HG03196 (cell line): ENCODE measurements around the gene GLO1.

ENCODE experiments used
- ATAC-seq: cut with Tn5 transposase; IDR thresholded peaks from one replicate; pipeline ENCODE4 v1.9.1; 2021; ENCODE audit not compliant: unreplicated experiment

GLO1 gene

DNA sequence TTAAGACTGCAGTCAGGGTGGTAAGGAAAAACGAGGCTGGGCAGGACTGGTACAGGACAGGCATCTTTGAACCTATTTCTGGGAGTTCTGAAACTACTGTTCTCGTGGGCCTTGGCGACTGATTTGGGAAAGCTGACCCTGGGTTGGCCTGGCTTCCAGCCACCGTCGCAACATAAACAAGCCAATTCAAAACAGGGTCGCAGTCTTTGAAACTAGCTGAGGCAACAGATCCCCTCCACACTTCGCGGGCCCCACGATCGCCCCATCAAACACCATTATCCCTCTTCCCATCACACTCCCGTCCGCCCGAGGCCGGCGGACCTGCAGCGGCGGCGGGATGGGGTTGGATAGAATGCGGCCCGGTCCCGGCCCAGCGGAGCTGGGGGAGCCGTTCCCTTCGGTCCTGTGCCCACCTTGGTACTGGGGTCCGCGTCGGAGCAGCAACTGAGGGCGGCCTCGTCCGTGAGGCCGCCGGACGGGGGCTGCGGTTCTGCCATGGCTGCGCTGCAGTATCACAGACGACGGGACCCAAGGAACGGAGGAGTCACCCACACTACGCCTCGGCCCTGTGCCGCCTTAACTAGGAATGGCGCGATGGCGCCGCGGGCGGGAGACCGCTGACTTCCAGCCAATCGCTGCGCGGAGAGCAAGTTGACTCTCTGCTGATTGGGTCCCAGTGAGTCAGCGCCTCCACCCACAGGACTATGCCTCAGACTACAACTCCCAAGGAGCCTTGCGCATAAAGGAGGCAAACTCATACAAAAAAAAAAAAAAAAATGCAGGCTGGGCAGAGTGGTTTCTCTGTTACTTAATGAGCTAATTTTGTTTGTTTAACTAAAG, at the start of gene GLO1:
Gene GLO1 (minus strand): TSS at position 588 of the 840 bp plus-strand sequence. CDS start 91 bp downstream, at position 497.
- ATAC-seq: peak; percentile 99

DNA sequence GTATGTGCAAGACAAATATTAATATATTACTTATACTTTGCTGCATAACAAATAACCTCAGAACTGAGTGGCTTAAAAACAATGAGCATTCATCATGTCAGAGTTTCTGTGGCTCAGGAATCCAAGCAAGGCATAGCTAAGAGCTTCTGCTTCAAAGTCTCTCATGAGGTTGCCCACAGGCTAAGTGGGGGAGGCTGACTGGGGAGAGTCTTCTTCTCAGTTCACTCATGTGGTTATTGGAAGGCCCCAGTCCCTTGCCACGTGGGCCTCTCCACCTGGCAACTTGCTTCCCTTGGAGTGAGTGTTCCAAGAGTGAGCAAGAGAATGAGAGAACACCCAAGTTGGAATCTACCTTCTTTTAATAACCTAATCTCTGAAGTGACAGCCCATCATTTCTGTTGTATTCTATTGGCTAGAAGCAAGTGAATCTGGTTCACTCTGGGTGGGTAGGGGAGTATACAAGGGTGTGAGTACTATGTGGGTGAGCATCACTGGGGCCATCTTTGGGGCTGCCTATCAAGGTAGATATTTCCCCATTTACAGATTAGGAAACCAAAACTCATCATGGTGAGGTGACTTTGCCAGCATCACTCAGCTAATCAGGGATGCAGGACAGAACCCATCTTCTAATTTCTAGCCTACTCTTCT, 48.1 kb upstream of the GLO1 start:
- ATAC-seq: no peak

DNA sequence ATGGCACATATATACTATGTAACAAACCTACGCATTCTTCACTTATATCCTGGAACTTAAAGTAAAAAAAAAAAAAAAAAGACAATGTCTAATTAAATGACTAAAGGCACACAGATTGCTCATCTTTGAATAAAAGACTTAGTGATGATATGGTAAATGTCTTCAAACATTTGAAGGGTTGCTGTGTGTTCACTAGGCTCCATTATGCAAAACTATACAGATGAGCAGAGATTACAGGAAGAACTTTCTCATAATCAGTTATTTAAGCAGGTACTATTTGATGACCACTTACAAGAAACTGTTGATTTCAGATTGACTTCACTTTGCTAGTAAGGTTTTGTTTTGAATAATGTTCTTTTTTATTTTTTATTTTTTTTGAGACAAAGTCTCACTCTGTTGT, 46.5 kb upstream of the GLO1 start:
- no peak for ATAC-seq

GRCh38 chr6:38739532-38739931, 36.6 kb upstream of the GLO1 start:
- no peak for ATAC-seq

DNA sequence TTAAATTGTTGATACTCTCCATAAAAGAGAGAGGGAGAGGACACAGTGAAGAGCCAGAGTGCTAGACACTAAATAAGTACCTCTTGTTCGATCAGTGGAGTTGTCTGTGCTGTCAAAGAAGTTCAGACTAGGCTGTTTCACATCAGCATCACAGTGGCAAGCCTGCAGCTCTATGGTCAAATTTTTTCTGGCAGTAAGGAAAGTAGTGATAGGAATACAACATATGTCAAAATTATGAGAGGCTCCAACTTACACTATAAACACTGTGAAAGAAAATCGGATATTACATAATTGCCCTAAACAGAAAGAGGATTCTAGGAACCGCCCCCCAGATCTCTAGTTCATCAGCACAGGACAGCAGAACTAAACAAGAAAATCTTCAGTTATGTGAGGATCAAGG, 35.3 kb upstream of the GLO1 start:
- ATAC-seq: no peak

DNA sequence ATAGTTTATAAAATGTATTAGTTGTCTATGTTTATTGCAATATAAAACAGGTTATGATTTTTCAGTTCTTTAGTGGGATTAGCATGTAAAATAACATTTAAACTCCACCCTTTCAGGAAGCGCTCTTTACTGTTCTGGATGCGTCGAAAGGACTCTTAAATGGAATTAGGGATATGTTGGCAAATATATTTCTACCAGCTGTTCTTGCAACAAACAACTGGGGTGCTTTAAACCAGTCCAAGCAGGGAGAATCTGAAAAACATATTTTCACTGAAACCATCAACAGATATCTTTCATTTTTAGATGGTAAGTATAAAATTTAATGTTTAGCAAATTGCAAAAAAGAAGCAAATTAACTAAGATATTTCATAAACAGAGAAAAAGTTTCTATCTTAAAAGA, 34.0 kb upstream of the GLO1 start:
- no peak for ATAC-seq

- ATAC-seq: no peak
Measured at GRCh38 chr6:38730140-38730862, 27.4 kb upstream of the GLO1 start.

- no peak for ATAC-seq
Measured at GRCh38 chr6:38728203-38728602, 25.3 kb upstream of the GLO1 start.

GRCh38 chr6:38725414-38726183, 22.7 kb upstream of the GLO1 start:
- peak; percentile 73 for ATAC-seq

DNA sequence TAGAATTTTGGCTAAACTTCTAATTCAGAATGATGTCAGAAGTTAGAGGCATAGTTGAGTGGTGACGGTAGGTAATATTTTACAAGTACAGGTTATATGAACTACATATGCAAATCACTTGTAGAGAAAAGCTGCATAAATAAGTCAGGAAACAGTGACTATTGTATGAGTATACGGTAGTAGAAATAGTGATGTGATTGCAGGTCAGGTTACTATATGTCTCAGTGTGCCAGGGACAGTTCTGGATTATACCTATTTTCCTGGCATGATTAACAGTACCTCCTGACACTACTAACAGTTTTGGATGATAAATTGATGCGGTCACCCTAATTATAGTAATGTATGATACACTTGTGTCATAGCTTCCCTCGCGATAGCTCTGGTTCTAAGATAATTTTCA, 21.4 kb upstream of the GLO1 start:
- no peak for ATAC-seq

GRCh38 chr6:38723783-38724182, 20.8 kb upstream of the GLO1 start:
- no peak for ATAC-seq

DNA sequence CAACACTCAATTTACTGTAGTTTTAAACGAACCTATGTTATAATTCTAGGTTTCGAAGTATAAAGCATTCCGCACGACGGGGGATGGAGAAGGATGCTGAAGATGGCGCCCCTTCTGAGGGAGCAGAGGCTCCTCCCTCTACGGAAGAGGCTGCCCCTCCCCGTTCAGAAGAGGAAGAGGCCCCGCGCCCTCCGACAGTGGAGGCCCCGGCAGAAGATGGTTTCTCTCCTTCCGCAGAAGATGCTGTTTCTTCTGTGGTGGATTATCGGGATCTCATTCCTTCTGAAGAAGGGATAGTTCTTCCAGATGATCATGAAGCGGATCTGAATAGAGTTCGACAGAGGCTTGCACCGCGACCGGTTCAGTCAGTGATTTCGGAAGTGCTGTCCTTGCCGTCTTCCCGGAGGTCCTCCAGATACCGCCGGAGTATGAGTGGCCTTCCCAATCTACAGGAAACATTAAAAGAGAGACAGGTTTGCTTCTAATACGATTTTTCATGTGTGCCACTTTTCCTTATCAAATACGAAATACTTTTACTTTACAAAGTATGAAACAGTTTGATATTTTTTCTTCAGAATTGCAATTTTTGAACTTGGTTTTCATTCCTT, 19.9 kb upstream of the GLO1 start:
- no peak for ATAC-seq

DNA sequence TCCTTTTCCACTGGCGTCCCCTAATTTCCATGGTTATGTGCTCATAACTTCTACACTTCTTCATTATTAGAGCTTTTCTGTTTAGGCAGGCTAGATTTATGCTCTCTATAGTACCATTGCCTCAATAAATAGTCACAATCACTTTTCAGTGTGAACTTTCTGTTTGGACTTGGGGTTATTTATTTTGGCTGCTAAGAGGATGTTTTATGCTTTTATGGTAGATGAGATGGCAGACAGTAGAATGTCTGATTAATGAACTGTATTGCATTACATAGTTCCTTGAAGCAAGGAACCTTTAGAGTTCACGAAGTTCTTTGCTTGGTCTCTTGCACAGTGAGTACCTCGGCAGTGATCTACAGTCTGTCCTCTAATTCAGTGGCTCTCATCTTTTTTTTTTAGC, 19.1 kb upstream of the GLO1 start:
- no peak for ATAC-seq

DNA sequence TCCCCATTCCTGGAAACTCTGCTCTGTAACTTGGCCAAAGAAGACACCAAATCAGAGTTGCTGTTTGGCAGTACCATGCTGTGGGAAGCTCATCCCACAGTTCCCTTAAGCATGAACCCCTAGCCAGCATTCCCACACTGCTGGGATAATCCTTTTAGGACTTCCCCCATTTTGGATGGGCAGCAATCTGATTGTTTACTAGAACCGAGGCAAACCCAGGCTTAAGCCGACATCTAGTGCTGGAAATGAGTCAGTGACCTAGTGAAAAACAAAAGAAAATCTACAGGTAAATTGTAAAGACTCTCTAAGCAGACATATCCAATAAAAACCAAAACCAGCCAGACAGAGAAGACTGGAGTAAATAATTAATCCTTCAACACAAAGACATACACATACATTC, 17.4 kb upstream of the GLO1 start:
- no peak for ATAC-seq

DNA sequence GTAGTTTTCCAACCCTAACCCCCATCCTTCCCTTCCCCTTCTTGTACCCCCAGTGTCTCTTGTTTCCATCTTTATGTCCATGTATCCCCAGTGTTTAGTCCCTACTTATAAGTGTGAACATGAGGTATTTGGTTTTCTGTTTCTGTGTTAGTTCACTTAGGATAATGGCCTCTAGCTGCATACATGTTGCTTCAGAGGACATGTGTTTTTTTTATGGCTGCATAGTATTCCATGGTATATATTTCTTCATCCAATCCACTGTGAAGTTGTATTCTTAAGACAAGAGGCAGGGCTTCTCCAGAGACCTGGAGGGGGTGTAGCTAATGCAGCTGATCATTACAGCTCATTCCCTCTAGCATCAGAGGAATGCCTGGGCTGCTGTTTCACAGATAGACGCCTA, 16.4 kb upstream of the GLO1 start:
- no peak for ATAC-seq

DNA sequence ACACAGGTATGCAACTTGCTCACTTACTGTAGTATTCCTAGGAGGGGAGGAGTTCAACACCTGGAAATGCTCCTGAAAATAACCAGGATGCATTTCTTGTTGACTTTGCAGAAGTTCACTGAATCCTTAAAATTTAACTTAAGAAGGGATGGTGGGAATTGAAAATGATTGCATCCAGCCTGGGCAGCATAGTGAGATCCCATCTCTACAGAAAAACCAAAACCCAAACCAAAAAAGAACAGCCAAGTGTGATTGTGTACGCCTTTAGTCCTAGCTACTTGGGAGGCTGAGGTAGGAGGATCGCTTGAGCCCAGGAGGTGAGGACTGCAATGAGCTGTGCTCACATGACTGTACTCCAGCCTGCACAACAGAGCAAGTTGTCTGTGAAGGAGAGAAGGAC, 13.9 kb upstream of the GLO1 start:
- no peak for ATAC-seq

- no peak for ATAC-seq
Measured at GRCh38 chr6:38715016-38715689, 12.2 kb upstream of the GLO1 start, which contains the start of gene DNAH8. DNAH8 (plus strand) TSS chr6:38715311; CDS start chr6:38722810, 7,499 bp downstream.

DNA sequence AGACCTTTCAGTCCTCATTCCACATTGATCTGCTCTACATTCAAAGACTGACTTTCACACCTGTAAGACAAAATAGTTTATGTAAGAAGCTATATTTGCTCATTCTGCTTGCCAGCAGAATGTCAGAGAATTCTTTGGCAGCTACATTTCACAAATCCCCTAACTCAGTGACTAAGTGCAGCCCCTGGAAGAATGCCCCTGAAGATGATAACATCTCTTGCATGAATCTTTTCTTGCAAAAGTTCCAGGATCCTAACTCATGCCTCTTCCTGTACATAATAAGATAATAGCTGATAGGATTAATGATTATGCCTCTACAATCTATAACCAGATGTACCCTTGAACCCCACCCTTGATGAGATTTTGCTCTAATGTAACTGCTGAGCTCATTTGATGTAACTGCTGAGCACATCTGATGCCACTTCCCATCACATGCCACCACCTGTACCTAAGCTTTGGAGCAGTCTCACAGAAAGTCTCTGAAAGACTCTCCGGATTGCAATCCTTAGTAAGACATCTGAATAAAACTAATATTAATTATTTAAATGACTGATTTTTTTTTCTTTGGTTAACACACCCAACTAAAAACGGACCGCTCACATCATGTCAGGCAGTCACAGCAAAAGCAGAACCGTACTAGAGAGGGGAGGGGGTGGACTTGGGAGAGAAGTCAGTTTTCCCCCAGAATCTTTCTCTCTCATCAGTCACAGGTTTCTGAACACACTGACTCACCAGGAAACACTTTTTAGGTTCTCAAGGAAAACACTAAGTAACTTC, 11.5 kb upstream of the GLO1 start:
- ATAC-seq: no peak

DNA sequence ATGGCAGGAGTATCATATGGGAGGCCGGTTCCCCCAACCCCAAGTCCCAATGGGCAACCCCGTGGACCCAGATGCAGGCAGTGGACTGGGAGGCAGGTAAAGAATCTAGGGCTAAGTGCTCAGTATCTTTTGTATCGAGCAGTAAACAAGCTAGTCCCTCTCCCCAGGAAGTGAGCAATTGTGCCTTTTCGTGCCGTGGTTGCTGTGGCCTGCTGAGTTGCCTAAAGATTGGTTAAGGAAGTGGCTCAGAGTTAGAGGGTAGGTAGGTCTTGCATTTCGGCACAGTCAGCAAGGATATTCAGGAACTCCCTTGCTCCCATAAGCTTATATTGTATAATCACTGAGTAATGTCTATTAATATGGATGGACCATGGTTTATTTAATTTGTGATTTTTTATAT, 10.9 kb upstream of the GLO1 start:
- peak; percentile 55 for ATAC-seq
